NCI-H2081 treated with DMSO at 0.1 percent for 48 hours (cell line): ENCODE data around the gene RGS6.

Experiments used
- DNase-seq: peaks from one replicate; lab custom pipeline; 2025; lab: John Stamatoyannopoulos, UW

The RGS6 gene

DNA sequence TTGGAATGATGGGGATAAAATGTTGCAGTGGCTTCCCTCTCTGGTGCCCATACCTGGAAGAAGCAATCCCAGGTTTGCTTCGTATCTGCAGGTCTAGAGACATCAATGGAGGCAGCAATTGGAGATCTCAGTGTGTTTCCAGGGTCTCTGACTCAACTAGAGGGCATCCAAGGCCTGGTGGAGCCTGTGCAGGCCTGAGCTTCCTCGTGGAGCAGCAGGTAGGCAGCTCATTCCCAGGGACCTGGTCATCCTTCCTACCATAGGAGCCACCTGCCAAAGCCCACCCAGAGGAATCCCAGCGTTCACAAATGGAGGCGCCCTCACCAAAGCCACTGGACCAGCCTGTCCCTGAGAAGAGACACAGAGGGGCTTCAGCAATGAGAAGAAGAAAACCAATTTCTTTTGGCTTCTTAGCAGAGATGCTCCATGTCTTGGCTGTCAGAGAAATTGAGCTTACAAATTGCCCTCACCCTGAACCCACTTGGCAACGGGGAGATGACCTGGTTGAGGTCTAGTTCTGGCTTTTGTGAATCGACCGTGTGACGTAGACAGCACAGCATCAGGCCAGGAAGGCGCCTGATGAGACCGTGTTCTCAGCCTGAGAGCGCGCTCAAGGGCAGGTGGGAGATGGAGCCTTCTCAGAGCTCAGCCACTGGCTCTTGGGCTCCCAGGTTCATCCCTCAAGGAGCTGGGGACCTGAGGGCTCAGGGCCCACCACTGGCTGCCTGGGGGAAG lies 678.0 kb downstream of the RGS6 start:
- no peak for DNase-seq

DNA sequence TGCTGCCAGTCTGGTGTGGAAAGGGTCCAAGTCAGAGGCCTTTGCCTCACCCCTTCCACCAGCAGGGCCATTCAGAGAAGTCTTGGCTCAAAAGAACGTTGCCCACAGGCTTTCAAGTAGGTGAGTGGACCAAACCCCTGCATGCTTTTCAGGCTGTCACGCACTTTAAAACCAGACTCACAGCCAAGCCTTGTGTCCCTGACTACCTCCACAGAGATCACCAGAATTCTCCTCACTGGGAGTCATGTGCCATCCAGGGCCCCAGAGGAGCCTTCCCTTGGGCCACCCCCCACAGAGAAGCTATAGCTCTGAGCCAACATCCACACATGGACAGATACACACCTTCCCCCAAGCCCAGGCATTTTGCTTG lies 678.6 kb downstream of the RGS6 start:
- no peak for DNase-seq

DNA sequence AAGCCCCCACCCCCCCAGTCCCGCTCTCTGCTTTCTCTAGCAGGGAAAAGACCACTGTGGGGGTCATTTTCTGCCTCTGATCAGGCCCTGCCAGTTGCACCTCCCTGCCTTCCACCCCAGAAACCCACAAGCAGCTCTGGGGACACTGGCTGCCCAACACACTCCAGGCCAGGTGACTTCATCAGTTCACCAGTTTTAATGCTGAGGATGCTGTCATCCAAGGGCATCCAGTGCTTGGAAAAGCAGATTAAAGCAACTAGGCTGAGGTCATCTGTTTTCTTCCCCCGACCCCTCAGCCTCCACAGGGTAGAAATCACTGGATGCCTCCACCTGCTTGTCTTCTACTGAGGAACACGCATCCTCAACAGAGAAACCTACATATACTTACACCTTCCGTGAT lies 679.3 kb downstream of the RGS6 start:
- DNase-seq = no peak

DNA sequence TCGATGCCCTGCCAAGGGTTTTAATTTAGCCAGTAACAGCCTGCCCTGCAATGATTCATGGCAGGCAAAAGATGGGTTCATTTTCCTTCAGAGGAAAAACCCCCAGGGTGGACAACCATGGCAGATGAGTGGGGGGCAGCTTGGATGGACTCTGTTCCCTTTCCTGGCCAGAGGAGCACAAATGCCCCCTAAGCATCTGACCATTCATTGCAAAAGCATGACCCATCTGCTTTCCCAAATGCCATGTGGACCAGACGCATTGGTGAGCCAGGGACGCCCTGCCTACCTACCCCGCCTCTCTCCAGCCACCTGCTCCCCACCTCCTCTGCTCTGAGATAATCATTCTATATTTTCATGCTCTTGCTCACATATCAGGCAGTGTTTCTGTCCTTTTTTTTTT lies 679.8 kb downstream of the RGS6 start:
- no peak for DNase-seq

DNA sequence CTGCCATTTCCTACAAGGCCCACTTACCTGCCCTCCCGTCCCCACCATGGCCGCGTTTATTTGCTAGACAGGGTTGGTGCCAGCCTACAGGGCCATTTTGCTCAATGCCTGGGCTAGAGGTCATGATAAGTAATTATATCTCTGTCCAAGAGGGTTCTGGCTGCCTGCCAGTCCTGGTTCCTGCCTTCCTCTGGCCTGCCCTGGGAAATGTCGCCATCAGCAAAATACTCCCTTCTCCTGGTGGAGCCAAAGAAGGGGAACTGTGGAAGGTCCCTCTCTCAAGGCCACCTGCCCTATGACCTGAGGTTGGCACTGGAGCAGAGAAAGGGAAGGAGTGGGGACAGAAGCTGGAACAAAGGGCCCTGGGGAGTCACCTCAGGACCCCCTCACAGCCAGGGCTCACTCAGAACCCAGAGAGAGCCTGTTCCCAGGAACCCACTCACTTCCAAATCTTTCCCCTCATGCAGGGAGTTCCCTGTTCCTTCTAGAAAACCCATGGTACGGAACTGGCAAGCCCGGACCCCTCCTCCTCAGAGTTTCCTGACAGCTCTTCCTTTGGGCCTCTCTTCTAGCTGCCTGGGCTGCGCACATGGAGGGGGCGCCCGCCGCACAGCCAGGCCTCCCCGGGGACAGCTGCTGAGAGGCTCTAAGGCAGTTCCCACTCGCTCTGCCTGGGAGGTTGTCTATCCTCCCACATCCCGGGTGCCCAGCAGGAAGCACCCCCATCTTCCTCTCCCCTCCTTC lies 681.2 kb downstream of the RGS6 start:
- DNase-seq = no peak

DNA sequence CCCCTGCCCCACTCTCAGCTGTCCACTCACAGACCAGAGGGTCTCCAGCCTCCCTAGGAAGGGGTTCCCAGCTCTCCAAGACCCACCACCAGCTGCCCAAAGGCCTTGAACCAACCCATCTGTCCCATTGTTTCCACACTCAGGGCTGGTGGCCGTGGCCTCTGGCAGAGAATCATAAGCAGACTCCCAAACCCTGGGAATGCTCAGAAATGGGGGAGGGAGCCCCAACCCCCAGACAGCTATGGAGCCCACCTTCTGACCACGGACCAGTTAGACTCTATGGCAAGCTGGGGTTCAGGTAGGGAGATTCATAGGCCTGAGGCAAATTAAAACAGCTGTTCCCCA lies 681.7 kb downstream of the RGS6 start:
- no peak for DNase-seq

DNA sequence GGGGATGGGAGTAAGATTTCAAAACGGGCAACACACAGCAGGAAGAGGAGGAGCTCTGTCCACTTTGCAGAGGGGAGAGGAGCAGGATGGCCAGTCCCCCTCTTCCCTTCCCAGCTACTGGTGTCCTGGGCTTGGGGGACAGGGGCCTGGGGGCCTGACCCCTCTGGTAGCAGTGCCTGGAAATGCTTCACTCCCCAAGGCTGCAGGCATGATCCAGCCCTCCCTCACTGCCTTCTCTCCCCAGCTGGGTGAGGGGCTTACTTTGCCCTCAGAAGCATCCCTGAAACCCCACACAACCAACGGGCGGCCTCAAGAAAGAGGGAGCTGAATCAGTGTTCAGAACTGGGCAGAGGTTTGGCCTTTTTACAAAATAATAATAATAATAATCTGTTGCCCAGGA lies 682.1 kb downstream of the RGS6 start:
- DNase-seq = no peak

DNA sequence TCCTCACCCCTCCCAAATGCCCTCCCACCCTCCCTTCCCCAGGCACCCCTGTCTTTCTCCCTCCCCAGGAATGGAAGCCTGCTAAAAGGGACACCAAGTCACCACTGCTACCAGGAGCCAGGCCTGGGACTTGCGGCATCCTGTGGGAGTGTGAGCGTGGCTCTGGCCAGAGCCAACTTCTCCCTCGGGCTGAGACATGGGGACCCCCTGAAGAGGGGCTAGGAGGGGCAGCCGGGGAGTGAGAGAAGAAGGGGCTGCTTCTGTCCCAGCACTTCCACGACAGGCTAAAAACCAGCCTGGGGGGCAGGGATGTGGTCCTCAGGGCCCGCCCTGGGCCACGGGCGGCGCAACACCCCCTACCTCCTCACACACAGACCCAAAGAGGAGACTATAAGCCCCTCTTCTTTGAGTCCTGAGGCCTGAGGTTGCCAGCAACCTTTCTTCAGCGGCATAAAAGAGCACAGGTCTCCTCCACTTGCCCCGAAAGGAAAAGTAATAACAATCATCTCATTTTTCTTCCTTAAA lies 682.7 kb downstream of the RGS6 start:
- DNase-seq = no peak

DNA sequence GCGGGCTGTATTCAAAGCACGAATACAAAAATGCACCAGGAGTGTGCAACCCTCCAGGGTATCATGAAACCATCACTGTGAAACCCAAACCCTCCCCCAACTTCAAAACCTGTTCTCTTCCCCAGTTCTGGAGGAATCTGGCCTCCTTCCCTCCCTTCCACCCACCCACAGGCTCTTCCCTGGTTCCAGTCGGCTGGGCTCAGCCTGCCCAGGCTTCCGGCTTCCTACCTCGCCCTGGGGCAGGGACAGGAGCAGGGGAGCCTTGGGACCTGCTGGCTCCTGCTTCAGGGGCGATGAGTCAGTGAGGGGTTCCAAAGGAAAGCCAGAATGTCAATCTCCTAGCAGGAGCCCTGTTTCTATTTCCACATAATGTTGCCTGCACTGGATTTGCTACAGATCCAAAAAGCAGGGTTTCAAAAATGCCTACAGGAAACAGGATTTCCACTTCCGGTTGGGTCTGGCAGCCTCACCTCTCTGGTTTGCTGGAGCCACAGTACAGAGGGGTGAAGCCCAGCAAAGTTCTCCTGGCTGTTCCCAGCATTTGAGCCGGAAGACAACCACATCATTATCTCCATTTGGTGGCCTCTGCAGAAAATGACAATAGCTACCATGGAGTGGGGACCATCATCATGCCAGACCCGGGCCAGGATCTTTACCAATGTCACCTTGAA lies 683.4 kb downstream of the RGS6 start:
- no peak for DNase-seq
